NT2/D1 (cell line): ENCODE results near the gene XPR1.

Source experiments
- SUZ12 ChIP-seq: IDR thresholded peaks from 2 replicates; pipeline ENCODE4 v1.6.1; 2011; ENCODE audit not compliant: insufficient read length, insufficient read depth; ENCODE audit errors: extremely low read depth
- YY1 ChIP-seq: IDR thresholded peaks from 2 replicates; pipeline ENCODE4 v1.6.1; 2011; ENCODE audit not compliant: insufficient read length, insufficient read depth
- ZNF274 ChIP-seq: IDR thresholded peaks from 2 replicates; pipeline ENCODE4 v1.6.1; 2011; ENCODE audit warnings: mild to moderate bottlenecking, low read depth, low read length

- TF ChIP-seq ZNF274: no peak
- TF ChIP-seq YY1: no peak
- no peak for TF ChIP-seq SUZ12
These were observed 284.9 kb downstream of the XPR1 start for GRCh38 chr1:180916771-180917170.
